Temporal lobe (tissue), 1 donor: ENCODE data around the gene C3orf33. TPM values are rescaled to one million over a fixed set of nuclear protein-coding genes. Genes with fewer than 3 reads are reported as not detected.

Experiments
- total RNA-seq: library from RNA; depleted of rRNA; stranded (reverse); fragments of >200 nt; gene quantifications from one replicate; pipeline ENCODE4 v1.2.3, GENCODE V29; 2014

The C3orf33 gene
- total RNA-seq, 1 donor from 2014 or later = 10.1 TPM

Other genes starting within 250 kb of the C3orf33 start
- 12.0 TPM for gene PLCH1, start 61.2 kb downstream of the C3orf33 start, total RNA-seq
- gene SLC33A1, start 48.1 kb upstream of the C3orf33 start, total RNA-seq = 26.6 TPM
- 31.7 TPM for gene GMPS, start 64.4 kb upstream of the C3orf33 start, total RNA-seq